GM23338 (cell line): ENCODE measurements around the gene FAM171A1. TPM values are rescaled to one million over a fixed set of nuclear protein-coding genes. Genes with fewer than 3 reads are reported as not detected.

Experiments used
- ATAC-seq: fragments of 200-7000 bp; cut with Tn5 transposase; 3 replicates; pipeline ENCODE4 v1.9.1; 2020
- DNase-seq: peaks from one replicate; pipeline ENCODE4 v3.0.0-alpha.2; 2015; ENCODE audit warnings: low spot score
- H2AFZ ChIP-seq: fragments of 200-600 bp; sonication (generic); 2 replicates; pipeline ENCODE4 v1.8.0; 2016; ENCODE audit warnings: antibody characterized with exemption, mild to moderate bottlenecking, moderate library complexity
- H3F3A ChIP-seq: fragments of 200-600 bp; sonication (generic); replicated peaks from 2 replicates; pipeline ENCODE4 v1.8.0; 2017; ENCODE audit warnings: antibody characterized with exemption, mixed run types, low read depth
- H3K27ac ChIP-seq: fragments of 200-600 bp; sonication (generic); 2 replicates; pipeline ENCODE4 v1.6.1; 2016; ENCODE audit warnings: low read depth
- H3K27me3 ChIP-seq: fragments of 200-600 bp; sonication (generic); 2 replicates; pipeline ENCODE4 v1.8.0; 2016; ENCODE audit warnings: mild to moderate bottlenecking, mixed run types, moderate library complexity; ENCODE audit not compliant: insufficient read depth
- H3K36me3 ChIP-seq: fragments of 200-600 bp; sonication (generic); 2 replicates; pipeline ENCODE4 v1.8.0; 2016; ENCODE audit warnings: mild to moderate bottlenecking; ENCODE audit not compliant: insufficient read depth
- H3K4me1 ChIP-seq: fragments of 200-600 bp; sonication (generic); 2 replicates; pipeline ENCODE4 v1.8.0; 2016; ENCODE audit warnings: mild to moderate bottlenecking, moderate library complexity; ENCODE audit not compliant: insufficient read depth
- H3K4me2 ChIP-seq: fragments of 200-600 bp; sonication (generic); 2 replicates; pipeline ENCODE4 v1.7.1; 2017; ENCODE audit warnings: mixed run types
- H3K4me3 ChIP-seq: fragments of 200-600 bp; sonication (generic); 2 replicates; pipeline ENCODE4 v1.6.1; 2016; ENCODE audit warnings: mixed run types
- H3K79me2 ChIP-seq: fragments of 200-600 bp; sonication (generic); replicated peaks from 2 replicates; pipeline ENCODE4 v1.8.0; 2017; ENCODE audit warnings: mild to moderate bottlenecking; ENCODE audit not compliant: insufficient read depth
- H3K9me2 ChIP-seq: fragments of 200-600 bp; sonication (generic); 2 replicates; pipeline ENCODE4 v1.8.0; 2017; ENCODE audit not compliant: insufficient read depth
- H4K20me1 ChIP-seq: fragments of 200-600 bp; sonication (generic); replicated peaks from 2 replicates; pipeline ENCODE4 v1.8.0; 2017; ENCODE audit warnings: mild to moderate bottlenecking; ENCODE audit not compliant: insufficient read depth
- H3K27ac Mint-ChIP-seq: 2 replicates; pipeline ENCODE4 v1.8.0; 2020; ENCODE audit warnings: inconsistent platforms, mild to moderate bottlenecking, moderate library complexity, mixed read lengths
- H3K27me3 Mint-ChIP-seq: 3 replicates; pipeline ENCODE4 v1.8.0; 2022; ENCODE audit warnings: low read depth, mild to moderate bottlenecking, moderate library complexity, mixed read lengths, inconsistent platforms; ENCODE audit not compliant: insufficient read depth, poor library complexity
- H3K36me3 Mint-ChIP-seq: 3 replicates; pipeline ENCODE4 v1.8.0; 2021; ENCODE audit warnings: low read depth, mild to moderate bottlenecking, inconsistent platforms, moderate library complexity, mixed read lengths
- H3K4me1 Mint-ChIP-seq: 3 replicates; pipeline ENCODE4 v1.8.0; 2020; ENCODE audit warnings: mild to moderate bottlenecking, inconsistent platforms, mixed read lengths
- H3K4me3 Mint-ChIP-seq: 3 replicates; pipeline ENCODE4 v1.8.0; 2021; ENCODE audit warnings: moderate library complexity, mild to moderate bottlenecking, inconsistent platforms, mixed read lengths
- H3K9me3 Mint-ChIP-seq: 3 replicates; pipeline ENCODE4 v1.8.0; 2020; ENCODE audit warnings: moderate library complexity, mild to moderate bottlenecking, inconsistent platforms, mixed read lengths
- CREB1 ChIP-seq: fragments of 250-450 bp; sonication (Bioruptor Pico); IDR thresholded peaks from 2 replicates; pipeline ENCODE4 v1.5.0; 2020; ENCODE audit warnings: low read depth, mild to moderate bottlenecking, moderate library complexity
- ETS1 ChIP-seq: IDR thresholded peaks from 2 replicates; pipeline ENCODE4 v1.6.1; 2016; ENCODE audit warnings: antibody characterized with exemption
- EZH2phosphoT487 ChIP-seq: fragments of 200-600 bp; sonication (generic); IDR thresholded peaks from one replicate; pipeline ENCODE4 v1.8.1; 2018; ENCODE audit warnings: antibody characterized with exemption; ENCODE audit not compliant: unreplicated experiment
- NANOG ChIP-seq: IDR thresholded peaks from 2 replicates; pipeline ENCODE4 v1.6.1; 2016; ENCODE audit warnings: antibody characterized with exemption, borderline replicate concordance
- POLR2AphosphoS5 ChIP-seq: IDR thresholded peaks from 2 replicates; pipeline ENCODE4 v1.6.1; 2016; ENCODE audit warnings: antibody characterized with exemption, low read depth
- ZNF114 ChIP-seq: fragments of 250-450 bp; sonication (Bioruptor Pico); IDR thresholded peaks from 2 replicates; pipeline ENCODE4 v1.5.0; 2020; ENCODE audit warnings: mild to moderate bottlenecking, moderate library complexity
- ZNF331 ChIP-seq: fragments of 250-450 bp; sonication (Bioruptor Pico); IDR thresholded peaks from 2 replicates; pipeline ENCODE4 v1.5.0; 2020; ENCODE audit warnings: low read depth, mild to moderate bottlenecking, moderate library complexity
- polyA plus RNA-seq: library from polyadenylated mRNA; unstranded; fragments of >200 nt; fragmentation: Nextera tagmentation; extraction: Ambion mirVana; gene quantifications from 2 replicates; pipeline ENCODE4 v1.2.1, GENCODE V29; 2016
- total RNA-seq: library from RNA; depleted of rRNA; stranded (reverse); fragments of >200 nt; shearing (Covaris generic); gene quantifications from 2 replicates; pipeline ENCODE4 v1.2.3, GENCODE V29; 2014
- TF ChIP-seq, protein P1 (sequence below): fragments of 250-450 bp; sonication (Bioruptor Pico); IDR thresholded peaks from 2 replicates; pipeline ENCODE4 v1.5.0; 2020; ENCODE audit warnings: mild to moderate bottlenecking, moderate library complexity
- TF ChIP-seq, protein P2 (sequence below), 2 experiments: fragments of 200-600 bp in 1 of 2; sonication (generic) in 1 of 2; conservative IDR thresholded peaks; 2 replicates each; pipeline versions ENCODE4 v1.5.1 to v1.6.1; 2016 to 2017; ENCODE audit warnings: antibody characterized with exemption in 2 of 2, low read depth in 2 of 2, mild to moderate bottlenecking in 2 of 2, moderate library complexity in 1 of 2

Gene FAM171A1
- total and polyA plus RNA-seq, 2 experiments from 2014 or later, result 11.3 to 32.2 TPM

GRCh38 chr10:15352201-15352600, 18.9 kb downstream of the FAM171A1 start (continued):
- TF ChIP-seq, protein P1, sequence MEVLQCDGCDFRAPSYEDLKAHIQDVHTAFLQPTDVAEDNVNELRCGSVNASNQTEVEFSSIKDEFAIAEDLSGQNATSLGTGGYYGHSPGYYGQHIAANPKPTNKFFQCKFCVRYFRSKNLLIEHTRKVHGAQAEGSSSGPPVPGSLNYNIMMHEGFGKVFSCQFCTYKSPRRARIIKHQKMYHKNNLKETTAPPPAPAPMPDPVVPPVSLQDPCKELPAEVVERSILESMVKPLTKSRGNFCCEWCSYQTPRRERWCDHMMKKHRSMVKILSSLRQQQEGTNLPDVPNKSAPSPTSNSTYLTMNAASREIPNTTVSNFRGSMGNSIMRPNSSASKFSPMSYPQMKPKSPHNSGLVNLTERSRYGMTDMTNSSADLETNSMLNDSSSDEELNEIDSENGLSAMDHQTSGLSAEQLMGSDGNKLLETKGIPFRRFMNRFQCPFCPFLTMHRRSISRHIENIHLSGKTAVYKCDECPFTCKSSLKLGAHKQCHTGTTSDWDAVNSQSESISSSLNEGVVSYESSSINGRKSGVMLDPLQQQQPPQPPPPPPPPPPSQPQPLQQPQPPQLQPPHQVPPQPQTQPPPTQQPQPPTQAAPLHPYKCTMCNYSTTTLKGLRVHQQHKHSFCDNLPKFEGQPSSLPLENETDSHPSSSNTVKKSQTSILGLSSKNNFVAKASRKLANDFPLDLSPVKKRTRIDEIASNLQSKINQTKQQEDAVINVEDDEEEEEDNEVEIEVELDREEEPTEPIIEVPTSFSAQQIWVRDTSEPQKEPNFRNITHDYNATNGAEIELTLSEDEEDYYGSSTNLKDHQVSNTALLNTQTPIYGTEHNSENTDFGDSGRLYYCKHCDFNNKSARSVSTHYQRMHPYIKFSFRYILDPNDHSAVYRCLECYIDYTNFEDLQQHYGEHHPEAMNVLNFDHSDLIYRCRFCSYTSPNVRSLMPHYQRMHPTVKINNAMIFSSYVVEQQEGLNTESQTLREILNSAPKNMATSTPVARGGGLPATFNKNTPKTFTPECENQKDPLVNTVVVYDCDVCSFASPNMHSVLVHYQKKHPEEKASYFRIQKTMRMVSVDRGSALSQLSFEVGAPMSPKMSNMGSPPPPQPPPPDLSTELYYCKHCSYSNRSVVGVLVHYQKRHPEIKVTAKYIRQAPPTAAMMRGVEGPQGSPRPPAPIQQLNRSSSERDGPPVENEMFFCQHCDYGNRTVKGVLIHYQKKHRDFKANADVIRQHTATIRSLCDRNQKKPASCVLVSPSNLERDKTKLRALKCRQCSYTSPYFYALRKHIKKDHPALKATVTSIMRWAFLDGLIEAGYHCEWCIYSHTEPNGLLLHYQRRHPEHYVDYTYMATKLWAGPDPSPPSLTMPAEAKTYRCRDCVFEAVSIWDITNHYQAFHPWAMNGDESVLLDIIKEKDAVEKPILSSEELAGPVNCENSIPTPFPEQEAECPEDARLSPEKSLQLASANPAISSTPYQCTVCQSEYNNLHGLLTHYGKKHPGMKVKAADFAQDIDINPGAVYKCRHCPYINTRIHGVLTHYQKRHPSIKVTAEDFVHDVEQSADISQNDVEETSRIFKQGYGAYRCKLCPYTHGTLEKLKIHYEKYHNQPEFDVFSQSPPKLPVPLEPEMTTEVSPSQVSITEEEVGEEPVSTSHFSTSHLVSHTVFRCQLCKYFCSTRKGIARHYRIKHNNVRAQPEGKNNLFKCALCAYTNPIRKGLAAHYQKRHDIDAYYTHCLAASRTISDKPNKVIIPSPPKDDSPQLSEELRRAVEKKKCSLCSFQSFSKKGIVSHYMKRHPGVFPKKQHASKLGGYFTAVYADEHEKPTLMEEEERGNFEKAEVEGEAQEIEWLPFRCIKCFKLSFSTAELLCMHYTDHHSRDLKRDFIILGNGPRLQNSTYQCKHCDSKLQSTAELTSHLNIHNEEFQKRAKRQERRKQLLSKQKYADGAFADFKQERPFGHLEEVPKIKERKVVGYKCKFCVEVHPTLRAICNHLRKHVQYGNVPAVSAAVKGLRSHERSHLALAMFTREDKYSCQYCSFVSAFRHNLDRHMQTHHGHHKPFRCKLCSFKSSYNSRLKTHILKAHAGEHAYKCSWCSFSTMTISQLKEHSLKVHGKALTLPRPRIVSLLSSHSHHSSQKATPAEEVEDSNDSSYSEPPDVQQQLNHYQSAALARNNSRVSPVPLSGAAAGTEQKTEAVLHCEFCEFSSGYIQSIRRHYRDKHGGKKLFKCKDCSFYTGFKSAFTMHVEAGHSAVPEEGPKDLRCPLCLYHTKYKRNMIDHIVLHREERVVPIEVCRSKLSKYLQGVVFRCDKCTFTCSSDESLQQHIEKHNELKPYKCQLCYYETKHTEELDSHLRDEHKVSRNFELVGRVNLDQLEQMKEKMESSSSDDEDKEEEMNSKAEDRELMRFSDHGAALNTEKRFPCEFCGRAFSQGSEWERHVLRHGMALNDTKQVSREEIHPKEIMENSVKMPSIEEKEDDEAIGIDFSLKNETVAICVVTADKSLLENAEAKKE (CRISPR knock-in tag), result no peak
- TF ChIP-seq POLR2AphosphoS5 (no peak), ZNF114 (CRISPR knock-in tag) (no peak), NANOG (no peak), ZNF331 (no peak), EZH2phosphoT487 (no peak)
- TF ChIP-seq, protein P2, sequence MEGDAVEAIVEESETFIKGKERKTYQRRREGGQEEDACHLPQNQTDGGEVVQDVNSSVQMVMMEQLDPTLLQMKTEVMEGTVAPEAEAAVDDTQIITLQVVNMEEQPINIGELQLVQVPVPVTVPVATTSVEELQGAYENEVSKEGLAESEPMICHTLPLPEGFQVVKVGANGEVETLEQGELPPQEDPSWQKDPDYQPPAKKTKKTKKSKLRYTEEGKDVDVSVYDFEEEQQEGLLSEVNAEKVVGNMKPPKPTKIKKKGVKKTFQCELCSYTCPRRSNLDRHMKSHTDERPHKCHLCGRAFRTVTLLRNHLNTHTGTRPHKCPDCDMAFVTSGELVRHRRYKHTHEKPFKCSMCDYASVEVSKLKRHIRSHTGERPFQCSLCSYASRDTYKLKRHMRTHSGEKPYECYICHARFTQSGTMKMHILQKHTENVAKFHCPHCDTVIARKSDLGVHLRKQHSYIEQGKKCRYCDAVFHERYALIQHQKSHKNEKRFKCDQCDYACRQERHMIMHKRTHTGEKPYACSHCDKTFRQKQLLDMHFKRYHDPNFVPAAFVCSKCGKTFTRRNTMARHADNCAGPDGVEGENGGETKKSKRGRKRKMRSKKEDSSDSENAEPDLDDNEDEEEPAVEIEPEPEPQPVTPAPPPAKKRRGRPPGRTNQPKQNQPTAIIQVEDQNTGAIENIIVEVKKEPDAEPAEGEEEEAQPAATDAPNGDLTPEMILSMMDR (conservative IDR thresholded peaks at IDR 0.05; ENCODE audit: low read depth in 2 of 2), result no peak

GRCh38 chr10:15351099-15351820, 19.8 kb downstream of the FAM171A1 start:
- H2AFZ ChIP-seq, result no peak overlapping the region
- Mint-ChIP-seq H3K27ac (no peak overlapping the region), H3K9me3 (no peaks in the 10 kb centered on the region), H3K27me3 (peaks cover 5% of the 10 kb centered on the region), H3K36me3 (no peaks in the 10 kb centered on the region), H3K4me3 (no peak overlapping the region), H3K4me1 (peaks cover 16% of the 10 kb centered on the region)
- peaks cover 4% of the 10 kb centered on the region; the same call in 1 of the 2 replicates for H3K4me1 ChIP-seq
- H3K79me2 ChIP-seq, result peaks cover 75% of the 10 kb centered on the region
- H3K4me2 ChIP-seq, result no peak overlapping the region
- no peak for ATAC-seq
- H3K27ac ChIP-seq, result no peak overlapping the region
- H3K36me3 ChIP-seq, result no peaks in the 10 kb centered on the region
- no peak for DNase-seq
- H3K4me3 ChIP-seq, result no peak overlapping the region
- no peaks in the 10 kb centered on the region for H3K9me2 ChIP-seq
- H3F3A ChIP-seq, result no peaks in the 10 kb centered on the region
- H4K20me1 ChIP-seq, result peaks cover 6% of the 10 kb centered on the region
- no peaks in the 10 kb centered on the region for H3K27me3 ChIP-seq
- TF ChIP-seq ZNF114 (CRISPR knock-in tag), result no peak
- TF ChIP-seq, protein P2 (conservative IDR thresholded peaks at IDR 0.05; ENCODE audit: low read depth in 2 of 2), result no peak
- no peak for TF ChIP-seq CREB1 (CRISPR knock-in tag)
- TF ChIP-seq EZH2phosphoT487, result no peak
- no peak for TF ChIP-seq ETS1
